ENCODE data around the gene SLFN12L. TPM values are rescaled to one million over a fixed set of nuclear protein-coding genes. Genes with fewer than 3 reads are reported as not detected.

SLFN12L gene
- total and polyA plus RNA-seq, 9 of the 15 experiments (the other 6 are each of a cell fraction or from before 2014, with no cell fraction given), result 0.04 to 0.31 (median 0.08) TPM; not detected in 3

- TF ChIP-seq PCBP2 (IDR thresholded peaks at IDR 0.05; ENCODE audit: low read depth, low read length, poor library complexity, severe bottlenecking) (no peak), THRAP3 (IDR thresholded peaks at IDR 0.05; ENCODE audit: borderline replicate concordance) (no peak), CBX5 (IDR thresholded peaks at IDR 0.05; ENCODE audit: borderline replicate concordance, low read depth) (no peak), THRB (CRISPR knock-in tag; conservative IDR thresholded peaks at IDR 0.05) (peak; percentile 65; the same call in 1 of the 2 replicates), KDM4B (IDR thresholded peaks at IDR 0.05; ENCODE audit: borderline replicate concordance in 2 of 2, low read depth in 1 of 2) (no peak), HSF4 (CRISPR knock-in tag; IDR thresholded peaks at IDR 0.05; ENCODE audit: borderline replicate concordance) (no peak), ZSCAN32 (CRISPR knock-in tag; IDR thresholded peaks at IDR 0.05) (no peak), CSDE1 (IDR thresholded peaks at IDR 0.05) (no peak), CHAMP1 (IDR thresholded peaks at IDR 0.05) (peak; percentile 82; the same call in 1 of the 2 replicates), HNRNPUL1 (IDR thresholded peaks at IDR 0.05; ENCODE audit: low read length) (no peak), ZBTB33 (CRISPR knock-in tag; IDR thresholded peaks at IDR 0.05) (no peak), BDP1 (IDR thresholded peaks at IDR 0.05; ENCODE audit: insufficient read depth, insufficient read length) (no peak), DNMT1 (IDR thresholded peaks at IDR 0.05) (no peak), PURB (CRISPR knock-in tag; IDR thresholded peaks at IDR 0.05; ENCODE audit: low read depth) (no peak), AFF1 (IDR thresholded peaks at IDR 0.05; ENCODE audit: low read depth in 1 of 2, partially characterized antibody in 2 of 2) (peak; percentile 60 to 90), FOS (IDR thresholded peaks at IDR 0.05; ENCODE audit: extremely low read depth, insufficient read length) (no peak), CAMTA2 (CRISPR knock-in tag; conservative IDR thresholded peaks at IDR 0.05) (no peak), ZKSCAN1 (IDR thresholded peaks at IDR 0.05; ENCODE audit: low read depth, low read length) (no peak), GTF2E2 (tag; IDR thresholded peaks at IDR 0.05) (no peak)
These were observed 23.2 kb upstream of the SLFN12L start, which contains the start of gene SLFN14 (continued) for GRCh38 chr17:35560703-35561102.

Data from K562 (cell line).